ENCODE measurements around the gene PDE4D. TPM values are rescaled to one million over a fixed set of nuclear protein-coding genes. Genes with fewer than 3 reads are reported as not detected.
"Not testable (repeated sequence)": the region's sequence is repeated elsewhere in the genome, so short reads cannot be mapped to it uniquely, and the experiment has no call there.

PDE4D gene
- total and polyA plus RNA-seq, 2 donors: 21.2 to 30.3 TPM

GRCh38 chr5:59423021-59423420 is 470.5 kb downstream of the PDE4D start:
- H3K4me3 ChIP-seq (ENCODE audit: low read length in 2 of 2): no peak overlapping the region
- no peaks in the 10 kb centered on the region for H3K27me3 ChIP-seq (ENCODE audit: control insufficient read depth in 2 of 2, insufficient read depth in 1 of 2, low read length in 1 of 2)
- no peaks in the 10 kb centered on the region for H3K9me3 ChIP-seq (ENCODE audit: control insufficient read depth in 2 of 2, insufficient read depth in 1 of 2, low read length in 1 of 2)
- no peak for DNase-seq (ENCODE audit: low read depth in 6 of 9, low spot score in 9 of 9)
- H3K36me3 ChIP-seq (ENCODE audit: control insufficient read depth in 2 of 2, insufficient read depth in 2 of 2, low read length in 1 of 2): no peaks in the 10 kb centered on the region
- H3K27ac ChIP-seq (ENCODE audit: low read depth in 1 of 2, low read length in 1 of 2): no peak overlapping the region
- H3K4me1 ChIP-seq (ENCODE audit: control insufficient read depth in 2 of 2, insufficient read depth in 2 of 2, low read length in 2 of 2): no peaks in the 10 kb centered on the region

- 96% methylated on average over 6 of the region's 6 CpGs for WGBS
- Histone ChIP-seq H3K4me1 (ENCODE audit: control insufficient read depth in 2 of 2, insufficient read depth in 2 of 2, low read length in 2 of 2) (no peaks in the 10 kb centered on the region), H3K27me3 (ENCODE audit: control insufficient read depth in 2 of 2, insufficient read depth in 1 of 2, low read length in 1 of 2) (no peaks in the 10 kb centered on the region), H3K27ac (ENCODE audit: low read depth in 1 of 2, low read length in 1 of 2) (no peak overlapping the region), H3K9me3 (ENCODE audit: control insufficient read depth in 2 of 2, insufficient read depth in 1 of 2, low read length in 1 of 2) (no peaks in the 10 kb centered on the region), H3K36me3 (ENCODE audit: control insufficient read depth in 2 of 2, insufficient read depth in 2 of 2, low read length in 1 of 2) (no peaks in the 10 kb centered on the region), H3K4me3 (ENCODE audit: low read length in 2 of 2) (no peak overlapping the region)
- no peak for DNase-seq (ENCODE audit: low read depth in 6 of 9, low spot score in 9 of 9)
Observed at GRCh38 chr5:59421986-59422941, 471.3 kb downstream of the PDE4D start.

- Histone ChIP-seq H3K27me3 (ENCODE audit: control insufficient read depth in 2 of 2, insufficient read depth in 1 of 2, low read length in 1 of 2) (no peaks in the 10 kb centered on the region), H3K27ac (ENCODE audit: low read depth in 1 of 2, low read length in 1 of 2) (no peak overlapping the region), H3K36me3 (ENCODE audit: control insufficient read depth in 2 of 2, insufficient read depth in 2 of 2, low read length in 1 of 2) (no peaks in the 10 kb centered on the region), H3K4me3 (ENCODE audit: low read length in 2 of 2) (no peak overlapping the region), H3K4me1 (ENCODE audit: control insufficient read depth in 2 of 2, insufficient read depth in 2 of 2, low read length in 2 of 2) (no peaks in the 10 kb centered on the region), H3K9me3 (ENCODE audit: control insufficient read depth in 2 of 2, insufficient read depth in 1 of 2, low read length in 1 of 2) (no peaks in the 10 kb centered on the region)
- no peak for DNase-seq (ENCODE audit: low read depth in 6 of 9, low spot score in 9 of 9)
- 90% methylated on average over 7 of the region's 7 CpGs for WGBS
Observed at GRCh38 chr5:59420596-59420995, 472.9 kb downstream of the PDE4D start.

GRCh38 chr5:59418808-59419207 is 474.7 kb downstream of the PDE4D start:
- Histone ChIP-seq H3K36me3 (ENCODE audit: control insufficient read depth in 2 of 2, insufficient read depth in 2 of 2, low read length in 1 of 2) (no peaks in the 10 kb centered on the region), H3K4me1 (ENCODE audit: control insufficient read depth in 2 of 2, insufficient read depth in 2 of 2, low read length in 2 of 2) (no peaks in the 10 kb centered on the region), H3K9me3 (ENCODE audit: control insufficient read depth in 2 of 2, insufficient read depth in 1 of 2, low read length in 1 of 2) (no peaks in the 10 kb centered on the region), H3K27me3 (ENCODE audit: control insufficient read depth in 2 of 2, insufficient read depth in 1 of 2, low read length in 1 of 2) (no peaks in the 10 kb centered on the region), H3K27ac (ENCODE audit: low read depth in 1 of 2, low read length in 1 of 2) (no peak overlapping the region), H3K4me3 (ENCODE audit: low read length in 2 of 2) (no peak overlapping the region)
- DNase-seq (ENCODE audit: low read depth in 6 of 9, low spot score in 9 of 9): no peak
- 63% methylated on average over 1 of the region's 1 CpG for WGBS

- Histone ChIP-seq H3K27me3 (ENCODE audit: control insufficient read depth in 2 of 2, insufficient read depth in 1 of 2, low read length in 1 of 2) (no peaks in the 10 kb centered on the region), H3K9me3 (ENCODE audit: control insufficient read depth in 2 of 2, insufficient read depth in 1 of 2, low read length in 1 of 2) (no peaks in the 10 kb centered on the region), H3K27ac (ENCODE audit: low read depth in 1 of 2, low read length in 1 of 2) (no peak overlapping the region), H3K36me3 (ENCODE audit: control insufficient read depth in 2 of 2, insufficient read depth in 2 of 2, low read length in 1 of 2) (no peaks in the 10 kb centered on the region), H3K4me3 (ENCODE audit: low read length in 2 of 2) (no peak overlapping the region), H3K4me1 (ENCODE audit: control insufficient read depth in 2 of 2, insufficient read depth in 2 of 2, low read length in 2 of 2) (no peaks in the 10 kb centered on the region)
- DNase-seq (ENCODE audit: low read depth in 6 of 9, low spot score in 9 of 9): no peak
- WGBS: 97% methylated on average over 1 of the region's 1 CpG
Observed at GRCh38 chr5:59416451-59416850, 477.1 kb downstream of the PDE4D start.

- Histone ChIP-seq H3K4me3 (ENCODE audit: low read length in 2 of 2) (no peak overlapping the region), H3K9me3 (ENCODE audit: control insufficient read depth in 2 of 2, insufficient read depth in 1 of 2, low read length in 1 of 2) (no peaks in the 10 kb centered on the region), H3K27ac (ENCODE audit: low read depth in 1 of 2, low read length in 1 of 2) (no peak overlapping the region), H3K27me3 (ENCODE audit: control insufficient read depth in 2 of 2, insufficient read depth in 1 of 2, low read length in 1 of 2) (no peaks in the 10 kb centered on the region), H3K36me3 (ENCODE audit: control insufficient read depth in 2 of 2, insufficient read depth in 2 of 2, low read length in 1 of 2) (no peaks in the 10 kb centered on the region), H3K4me1 (ENCODE audit: control insufficient read depth in 2 of 2, insufficient read depth in 2 of 2, low read length in 2 of 2) (no peaks in the 10 kb centered on the region)
- 95% methylated on average over 4 of the region's 4 CpGs for WGBS
- DNase-seq (ENCODE audit: low read depth in 6 of 9, low spot score in 9 of 9): no peak
Observed at GRCh38 chr5:59416026-59416425, 477.5 kb downstream of the PDE4D start.

GRCh38 chr5:59412428-59412827 is 481.1 kb downstream of the PDE4D start:
- H3K36me3 ChIP-seq (ENCODE audit: control insufficient read depth in 2 of 2, insufficient read depth in 2 of 2, low read length in 1 of 2): no peaks in the 10 kb centered on the region
- 49% methylated on average over 2 of the region's 2 CpGs for WGBS

GRCh38 chr5:59408997-59409396 is 484.5 kb downstream of the PDE4D start:
- not testable (repeated sequence) for H3K36me3 ChIP-seq (ENCODE audit: control insufficient read depth in 2 of 2, insufficient read depth in 2 of 2, low read length in 1 of 2); H3K27me3 ChIP-seq (ENCODE audit: control insufficient read depth in 2 of 2, insufficient read depth in 1 of 2, low read length in 1 of 2); DNase-seq (ENCODE audit: low read depth in 6 of 9, low spot score in 9 of 9); H3K27ac ChIP-seq (ENCODE audit: low read depth in 1 of 2, low read length in 1 of 2); H3K4me3 ChIP-seq (ENCODE audit: low read length in 2 of 2); H3K9me3 ChIP-seq (ENCODE audit: control insufficient read depth in 2 of 2, insufficient read depth in 1 of 2, low read length in 1 of 2); H3K4me1 ChIP-seq (ENCODE audit: control insufficient read depth in 2 of 2, insufficient read depth in 2 of 2, low read length in 2 of 2)
- 94% methylated on average over 3 of the region's 3 CpGs for WGBS

More at GRCh38 chr5:59412428-59412827, 481.1 kb downstream of the PDE4D start:
- Histone ChIP-seq H3K4me1 (ENCODE audit: control insufficient read depth in 2 of 2, insufficient read depth in 2 of 2, low read length in 2 of 2) (no peaks in the 10 kb centered on the region), H3K9me3 (ENCODE audit: control insufficient read depth in 2 of 2, insufficient read depth in 1 of 2, low read length in 1 of 2) (peaks cover 1 to 10% of the 10 kb centered on the region in 2 donors), H3K27ac (ENCODE audit: low read depth in 1 of 2, low read length in 1 of 2) (no peak overlapping the region), H3K4me3 (ENCODE audit: low read length in 2 of 2) (no peak overlapping the region), H3K27me3 (ENCODE audit: control insufficient read depth in 2 of 2, insufficient read depth in 1 of 2, low read length in 1 of 2) (no peaks in the 10 kb centered on the region)
- no peak for DNase-seq (ENCODE audit: low read depth in 6 of 9, low spot score in 9 of 9)

- Histone ChIP-seq H3K4me1 (ENCODE audit: control insufficient read depth in 2 of 2, insufficient read depth in 2 of 2, low read length in 2 of 2) (no peaks in the 10 kb centered on the region), H3K4me3 (ENCODE audit: low read length in 2 of 2) (no peak overlapping the region), H3K9me3 (ENCODE audit: control insufficient read depth in 2 of 2, insufficient read depth in 1 of 2, low read length in 1 of 2) (peaks cover 1 to 10% of the 10 kb centered on the region in 2 donors), H3K27me3 (ENCODE audit: control insufficient read depth in 2 of 2, insufficient read depth in 1 of 2, low read length in 1 of 2) (no peaks in the 10 kb centered on the region), H3K36me3 (ENCODE audit: control insufficient read depth in 2 of 2, insufficient read depth in 2 of 2, low read length in 1 of 2) (no peaks in the 10 kb centered on the region), H3K27ac (ENCODE audit: low read depth in 1 of 2, low read length in 1 of 2) (no peak overlapping the region)
- DNase-seq (ENCODE audit: low read depth in 6 of 9, low spot score in 9 of 9): no peak
- 98% methylated on average over 1 of the region's 1 CpG for WGBS
Observed at GRCh38 chr5:59407967-59408366, 485.6 kb downstream of the PDE4D start.
